HG02840 (cell line): Measurements from ENCODE around the gene AFF3.
"Not testable (repeated sequence)": the region's sequence is repeated elsewhere in the genome, so short reads cannot be mapped to it uniquely, and the experiment has no call there.

ENCODE experiments used
- ATAC-seq: cut with Tn5 transposase; IDR thresholded peaks from one replicate; pipeline ENCODE4 v1.9.1; 2021; ENCODE audit warnings: mild to moderate bottlenecking, moderate library complexity, moderate number of reproducible peaks; ENCODE audit not compliant: unreplicated experiment, low FRiP score

Gene AFF3

GRCh38 chr2:99735314-99735713 is 407.1 kb downstream of the AFF3 start:
- not testable (repeated sequence) for ATAC-seq

DNA sequence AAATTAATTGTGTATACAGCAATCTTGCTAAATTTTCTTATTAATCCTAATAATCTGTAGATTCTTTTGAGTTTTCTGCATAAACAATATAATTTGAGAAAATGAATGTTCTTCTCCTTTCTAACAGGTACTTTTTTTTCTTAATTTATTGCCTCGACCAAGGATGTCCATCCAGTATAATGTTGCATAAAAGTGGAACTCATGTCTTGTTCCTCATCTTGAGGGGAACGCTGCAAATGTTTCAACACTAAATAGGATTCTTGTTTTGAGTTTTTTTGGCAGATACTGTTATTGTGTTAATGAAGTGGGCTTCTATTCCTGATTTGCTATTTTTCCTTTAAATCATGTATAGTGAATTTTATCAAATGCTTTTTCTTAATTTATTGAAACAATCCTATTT is 408.2 kb downstream of the AFF3 start:
- no peak for ATAC-seq

DNA sequence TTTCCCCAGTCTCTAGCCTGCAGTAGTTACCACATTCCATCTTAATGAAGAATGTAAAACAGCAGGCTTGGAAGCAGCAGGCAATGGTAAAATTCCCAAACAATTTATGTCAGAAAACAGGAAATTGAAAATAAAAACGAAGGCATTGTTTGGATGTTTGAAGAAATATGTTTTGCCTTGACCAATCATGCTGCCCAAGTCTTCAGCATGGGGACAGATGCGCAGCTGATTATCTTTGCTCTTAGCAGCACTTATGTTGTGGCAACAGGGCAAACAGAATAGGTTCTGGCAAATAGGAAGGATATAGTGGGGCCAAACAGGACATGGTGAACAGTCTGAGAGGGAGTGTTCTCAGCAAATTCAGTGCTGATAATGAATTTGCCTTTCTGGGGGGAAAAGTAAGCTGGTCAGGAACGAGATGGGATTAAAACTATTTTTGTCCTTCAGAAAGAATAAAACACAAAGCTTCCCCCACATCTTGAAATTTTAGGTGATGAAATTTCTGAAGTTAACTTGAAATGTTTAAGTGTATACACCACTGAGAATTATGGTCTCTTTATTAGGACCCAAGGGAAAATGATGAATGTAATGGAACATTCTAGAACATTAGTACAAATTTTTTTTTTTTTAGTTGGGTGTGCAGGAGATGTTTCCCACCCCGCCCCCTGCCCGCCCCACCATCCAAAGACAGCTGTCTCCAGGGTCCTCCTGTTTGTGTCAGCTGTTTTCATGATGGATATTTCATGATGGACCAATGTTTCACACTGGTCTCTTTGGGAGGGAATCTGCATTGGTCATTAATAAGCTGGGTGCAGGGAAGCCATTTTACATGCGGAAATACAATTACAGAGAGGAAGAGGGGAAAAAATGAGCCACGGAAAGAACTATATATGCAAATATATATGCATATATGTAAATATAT is 413.0 kb downstream of the AFF3 start:
- ATAC-seq: no peak

- ATAC-seq: no peak
Observed at GRCh38 chr2:99728166-99728565, 414.2 kb downstream of the AFF3 start.

- ATAC-seq: no peak
Observed at GRCh38 chr2:99727199-99727598, 415.2 kb downstream of the AFF3 start.

DNA sequence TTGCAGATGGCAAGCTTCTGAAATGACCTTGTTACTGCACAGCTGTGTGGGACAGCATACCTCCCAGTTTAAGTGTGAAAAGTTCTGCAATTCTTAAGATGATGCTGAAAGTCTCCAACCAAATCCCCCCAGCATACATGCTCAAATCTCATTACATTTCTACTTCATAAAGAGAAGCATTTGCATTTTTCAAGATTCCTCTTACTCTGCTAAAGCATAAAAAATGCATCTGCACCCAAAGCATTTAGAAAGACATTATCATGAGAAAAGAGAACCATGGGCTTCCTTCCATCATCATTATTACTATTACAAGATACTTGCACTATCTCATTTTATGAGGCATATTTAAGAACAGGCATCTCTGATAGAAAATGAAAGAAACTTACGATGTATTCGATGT is 415.7 kb downstream of the AFF3 start:
- ATAC-seq: no peak

DNA sequence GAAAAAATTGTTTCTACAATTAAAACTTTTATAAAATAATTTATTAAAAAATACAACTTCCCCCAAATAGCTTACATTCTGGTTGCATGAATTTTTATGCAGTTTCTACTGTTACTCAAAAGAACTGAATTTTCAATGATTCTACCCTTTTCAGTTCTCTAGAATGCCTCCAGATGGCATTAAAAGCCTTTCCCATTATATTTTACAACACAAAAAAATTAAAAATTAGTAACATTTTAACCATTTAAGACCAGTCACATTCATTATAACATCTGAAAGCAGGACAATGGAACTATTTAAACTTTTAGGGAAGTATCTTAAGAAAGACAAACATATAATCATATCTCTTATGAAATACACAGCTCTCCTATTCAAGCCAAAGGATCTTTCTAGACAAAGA is 416.6 kb downstream of the AFF3 start:
- ATAC-seq: no peak

- ATAC-seq: no peak
Observed at GRCh38 chr2:99722476-99722875, 419.9 kb downstream of the AFF3 start.

- ATAC-seq: no peak
Observed at GRCh38 chr2:99719102-99719501, 423.3 kb downstream of the AFF3 start.

GRCh38 chr2:99715956-99716355 is 426.4 kb downstream of the AFF3 start:
- no peak for ATAC-seq

- ATAC-seq: no peak
Observed at GRCh38 chr2:99714349-99714748, 428.0 kb downstream of the AFF3 start.

- no peak for ATAC-seq
Observed at GRCh38 chr2:99711144-99711543, 431.2 kb downstream of the AFF3 start.

- no peak for ATAC-seq
Observed at GRCh38 chr2:99710721-99711120, 431.7 kb downstream of the AFF3 start.

DNA sequence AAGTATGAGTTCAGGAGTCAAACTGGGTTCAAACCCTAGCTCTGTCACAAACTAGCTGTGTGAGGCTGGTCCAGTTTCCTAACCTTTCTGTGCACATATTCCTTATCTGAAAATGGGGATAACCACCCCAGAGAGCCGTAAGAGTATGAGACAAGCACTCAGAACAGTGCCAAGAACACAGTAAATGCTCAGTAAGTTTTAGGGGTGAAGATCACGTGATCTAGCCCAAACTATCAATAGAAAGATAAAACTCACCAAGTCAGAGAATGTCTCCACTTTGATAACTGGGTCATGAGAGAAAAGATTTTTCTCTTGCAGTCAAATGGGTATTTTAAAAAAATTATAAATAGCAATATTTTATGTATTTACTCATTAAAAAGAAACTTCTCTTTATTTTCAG is 433.2 kb downstream of the AFF3 start:
- no peak for ATAC-seq

DNA sequence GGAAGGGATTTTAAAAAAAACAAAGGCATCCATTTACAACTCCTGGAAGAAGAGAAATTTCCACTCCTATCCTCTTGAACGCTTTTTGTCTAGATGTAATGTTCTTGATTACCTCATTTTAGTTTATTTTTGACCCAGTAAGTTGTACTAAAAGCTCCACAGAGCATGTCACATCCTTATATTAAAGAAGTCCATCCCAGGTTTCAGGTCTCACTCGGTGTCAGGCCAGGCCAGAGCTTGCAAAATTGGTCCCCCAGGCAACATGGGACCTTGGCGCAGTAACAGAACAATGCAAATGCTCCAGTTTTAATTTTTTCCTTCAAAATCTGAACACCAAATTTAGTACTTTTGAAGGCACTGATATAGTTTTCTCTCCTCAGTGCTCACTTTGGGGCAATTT is 434.2 kb downstream of the AFF3 start:
- ATAC-seq: no peak

GRCh38 chr2:99707592-99707991 is 434.8 kb downstream of the AFF3 start:
- ATAC-seq: no peak

GRCh38 chr2:99706735-99707134 is 435.7 kb downstream of the AFF3 start:
- ATAC-seq: no peak

GRCh38 chr2:99701503-99701902 is 440.9 kb downstream of the AFF3 start:
- ATAC-seq: no peak

DNA sequence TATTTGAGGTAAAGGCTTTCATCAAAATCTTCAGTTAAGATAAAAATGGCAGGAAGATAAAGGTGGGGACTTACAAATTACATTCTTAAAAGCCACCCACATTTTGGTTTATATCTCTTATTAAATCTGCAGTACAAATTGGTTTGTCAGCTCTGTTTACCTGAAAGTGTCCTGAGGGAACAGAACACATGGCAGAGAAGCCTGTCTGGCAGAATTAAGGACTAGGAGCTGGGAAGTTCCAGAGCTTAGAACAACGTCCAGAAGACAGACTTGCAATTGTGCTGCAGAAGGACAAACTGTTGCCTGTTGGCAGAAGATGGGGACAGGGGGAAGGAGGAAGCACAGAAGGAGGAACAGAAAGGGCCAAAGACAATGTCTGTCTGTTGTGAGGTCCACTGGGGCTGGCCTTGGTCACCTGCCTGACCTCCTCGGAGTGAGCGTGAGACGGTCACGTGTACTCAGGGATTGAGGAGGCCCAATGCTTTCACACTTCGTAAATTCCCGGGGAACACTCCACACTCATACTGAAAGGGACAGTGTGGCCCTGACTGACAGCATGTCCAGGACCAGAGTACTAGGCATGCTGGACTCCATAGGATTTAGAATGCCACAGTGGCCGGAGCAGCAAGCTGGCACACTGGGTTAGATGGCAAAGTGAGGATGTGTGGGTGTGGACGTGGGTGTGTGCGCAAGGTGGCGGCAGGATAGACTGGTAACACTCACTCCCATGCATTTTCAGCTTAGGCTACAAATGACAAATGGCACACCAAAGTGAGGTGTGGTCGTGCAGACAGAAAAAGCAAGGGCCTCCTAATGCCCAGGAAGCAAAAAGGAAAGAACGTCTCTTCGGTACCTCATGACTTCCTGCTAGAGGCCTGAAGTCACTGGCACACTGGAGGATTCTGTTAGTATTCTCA is 441.6 kb downstream of the AFF3 start:
- no peak for ATAC-seq

DNA sequence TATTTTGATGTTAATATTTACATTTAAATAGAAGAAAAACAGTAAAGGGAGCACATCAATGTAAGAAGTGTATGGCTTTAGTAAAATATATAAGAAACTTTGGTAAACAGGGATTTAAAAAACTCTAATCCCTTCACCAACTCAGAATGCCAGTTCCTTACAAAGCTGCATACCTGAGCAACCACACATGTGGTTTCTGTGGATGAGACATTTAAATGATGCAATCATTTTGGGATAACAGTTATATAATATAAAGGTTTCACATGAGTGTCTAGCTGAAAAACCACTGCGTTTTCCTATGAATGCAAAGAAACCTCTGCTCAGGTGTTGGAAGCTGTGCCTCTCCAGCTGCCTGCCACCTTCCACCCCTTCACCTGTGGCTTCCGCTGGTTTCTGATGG is 443.5 kb downstream of the AFF3 start:
- ATAC-seq: no peak

DNA sequence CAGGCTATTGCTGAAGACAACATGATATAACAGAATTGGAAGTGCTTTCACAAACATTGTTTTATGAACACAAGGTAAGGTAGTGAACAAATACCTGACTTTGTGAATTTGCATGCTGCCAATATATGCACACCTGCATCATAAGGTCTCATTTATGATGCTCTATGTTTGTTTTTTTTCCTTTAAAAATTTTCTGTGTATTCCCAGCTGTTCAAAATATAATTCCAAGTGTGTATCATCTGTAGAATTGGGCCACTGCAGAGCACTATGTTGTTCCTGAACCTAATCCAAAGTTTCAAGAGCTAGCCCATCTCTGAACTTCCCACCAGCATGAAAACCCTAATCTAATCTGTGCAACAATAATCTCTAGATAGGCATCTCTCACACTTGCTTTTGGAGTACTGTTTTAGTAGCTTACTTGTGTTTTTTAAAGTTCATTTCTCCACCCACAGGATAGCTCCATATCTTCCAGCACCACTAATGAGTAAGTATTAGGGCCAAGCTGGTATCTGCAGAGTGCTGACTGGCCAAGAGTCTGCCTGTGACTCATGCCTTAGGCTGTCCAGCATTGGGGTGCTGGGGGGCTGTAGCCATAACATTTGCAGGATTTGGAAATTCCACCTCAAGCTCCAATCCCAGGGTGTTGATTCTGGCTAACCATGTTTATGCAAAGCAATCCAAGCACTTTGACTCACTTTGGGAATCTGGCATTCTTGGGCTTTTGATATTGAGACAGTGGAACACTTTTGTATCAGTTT is 444.4 kb downstream of the AFF3 start:
- no peak for ATAC-seq
